ENCODE data around the gene STK39. TPM values are rescaled to one million over a fixed set of nuclear protein-coding genes. Genes with fewer than 3 reads are reported as not detected.

The STK39 gene
- total RNA-seq, 1 donor from 2014 or later: 15.7 TPM

DNA sequence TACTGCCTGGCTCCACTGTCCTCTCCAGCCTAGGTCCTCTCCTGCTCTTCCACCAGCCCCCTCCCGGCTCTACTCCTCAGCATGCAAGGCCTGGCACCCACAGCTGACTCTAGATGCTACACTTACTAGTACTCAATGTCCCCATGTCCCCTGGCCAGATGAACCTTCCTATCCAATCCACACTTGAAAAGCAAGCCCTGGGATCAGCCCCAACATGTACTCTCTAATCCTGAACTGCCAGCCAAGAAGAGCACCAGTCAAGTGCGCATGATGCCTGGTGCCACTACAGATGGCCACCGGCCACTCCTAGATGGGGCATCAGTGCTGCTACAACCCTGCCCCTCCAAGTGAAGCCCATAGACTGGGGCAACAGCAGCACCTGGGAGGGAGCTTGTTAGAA, 168.2 kb downstream of the STK39 start:
- Histone ChIP-seq H3K27me3 (ENCODE audit: control insufficient read depth in 3 of 3, insufficient read depth in 3 of 3, low read length in 3 of 3) (no peaks in the 10 kb centered on the region), H3K4me1 (ENCODE audit: control insufficient read depth in 3 of 3, insufficient read depth in 3 of 3, low read length in 3 of 3) (no peaks in the 10 kb centered on the region), H3K4me3 (ENCODE audit: low read length in 3 of 3) (no peak overlapping the region), H3K9me3 (ENCODE audit: control insufficient read depth in 3 of 3, low read length in 3 of 3) (no peaks in the 10 kb centered on the region), H3K9ac (ENCODE audit: low read depth in 1 of 3, low read length in 3 of 3) (no peak overlapping the region), H3K27ac (ENCODE audit: low read depth, low read length) (no peak overlapping the region), H3K36me3 (ENCODE audit: control insufficient read depth in 3 of 3, insufficient read depth in 3 of 3, low read length in 3 of 3) (no peaks in the 10 kb centered on the region)

DNA sequence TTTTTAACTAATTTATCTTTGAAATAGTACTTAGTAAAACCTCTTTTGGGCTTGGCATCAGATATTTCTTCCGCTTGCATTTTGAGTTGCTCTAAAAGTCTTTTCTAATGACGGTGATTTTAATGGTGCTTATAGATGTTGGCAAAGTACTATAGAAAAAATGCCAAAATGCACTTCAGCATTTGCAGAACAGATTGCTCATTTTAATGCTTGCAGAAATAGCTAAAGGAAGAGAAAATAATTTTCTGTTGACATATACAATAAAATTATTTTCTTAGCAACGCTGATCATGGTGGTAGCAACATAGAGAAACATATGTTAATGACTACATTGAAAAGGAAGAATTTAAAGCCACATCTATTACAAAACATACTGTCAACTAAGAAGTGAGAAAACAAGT, 170.7 kb downstream of the STK39 start:
- no peak overlapping the region for H3K9ac ChIP-seq (ENCODE audit: low read depth in 1 of 3, low read length in 3 of 3)
- no peak overlapping the region for H3K4me3 ChIP-seq (ENCODE audit: low read length in 3 of 3)
- no peaks in the 10 kb centered on the region for H3K27me3 ChIP-seq (ENCODE audit: control insufficient read depth in 3 of 3, insufficient read depth in 3 of 3, low read length in 3 of 3)

DNA sequence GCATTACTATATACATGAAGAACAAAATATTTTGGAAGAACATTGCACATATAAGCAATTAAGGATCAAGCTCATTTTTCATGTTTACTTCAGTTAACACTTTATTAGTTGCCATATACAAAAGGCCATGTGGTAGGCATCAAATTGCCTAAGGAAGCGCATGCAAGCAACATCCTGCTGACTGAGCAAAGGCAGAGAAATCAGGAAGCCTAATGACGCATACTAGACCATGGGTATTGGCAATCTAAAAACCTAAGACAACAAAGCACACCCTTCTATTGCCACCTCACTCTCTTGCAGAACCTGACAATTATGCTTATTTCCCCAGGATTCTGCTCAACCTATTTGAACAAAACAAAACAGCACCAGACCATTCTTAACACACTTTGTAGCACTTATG, 171.9 kb downstream of the STK39 start:
- Histone ChIP-seq H3K9ac (ENCODE audit: low read depth in 1 of 3, low read length in 3 of 3) (no peak overlapping the region), H3K4me1 (ENCODE audit: control insufficient read depth in 3 of 3, insufficient read depth in 3 of 3, low read length in 3 of 3) (no peaks in the 10 kb centered on the region), H3K36me3 (ENCODE audit: control insufficient read depth in 3 of 3, insufficient read depth in 3 of 3, low read length in 3 of 3) (no peaks in the 10 kb centered on the region), H3K9me3 (ENCODE audit: control insufficient read depth in 3 of 3, low read length in 3 of 3) (no peaks in the 10 kb centered on the region), H3K4me3 (ENCODE audit: low read length in 3 of 3) (no peak overlapping the region), H3K27me3 (ENCODE audit: control insufficient read depth in 3 of 3, insufficient read depth in 3 of 3, low read length in 3 of 3) (no peaks in the 10 kb centered on the region), H3K27ac (ENCODE audit: low read depth, low read length) (no peak overlapping the region)

More for the DNA sequence above, 170.7 kb downstream of the STK39 start:
- Histone ChIP-seq H3K36me3 (ENCODE audit: control insufficient read depth in 3 of 3, insufficient read depth in 3 of 3, low read length in 3 of 3) (no peaks in the 10 kb centered on the region), H3K4me1 (ENCODE audit: control insufficient read depth in 3 of 3, insufficient read depth in 3 of 3, low read length in 3 of 3) (no peaks in the 10 kb centered on the region), H3K27ac (ENCODE audit: low read depth, low read length) (no peak overlapping the region), H3K9me3 (ENCODE audit: control insufficient read depth in 3 of 3, low read length in 3 of 3) (no peaks in the 10 kb centered on the region)

DNA sequence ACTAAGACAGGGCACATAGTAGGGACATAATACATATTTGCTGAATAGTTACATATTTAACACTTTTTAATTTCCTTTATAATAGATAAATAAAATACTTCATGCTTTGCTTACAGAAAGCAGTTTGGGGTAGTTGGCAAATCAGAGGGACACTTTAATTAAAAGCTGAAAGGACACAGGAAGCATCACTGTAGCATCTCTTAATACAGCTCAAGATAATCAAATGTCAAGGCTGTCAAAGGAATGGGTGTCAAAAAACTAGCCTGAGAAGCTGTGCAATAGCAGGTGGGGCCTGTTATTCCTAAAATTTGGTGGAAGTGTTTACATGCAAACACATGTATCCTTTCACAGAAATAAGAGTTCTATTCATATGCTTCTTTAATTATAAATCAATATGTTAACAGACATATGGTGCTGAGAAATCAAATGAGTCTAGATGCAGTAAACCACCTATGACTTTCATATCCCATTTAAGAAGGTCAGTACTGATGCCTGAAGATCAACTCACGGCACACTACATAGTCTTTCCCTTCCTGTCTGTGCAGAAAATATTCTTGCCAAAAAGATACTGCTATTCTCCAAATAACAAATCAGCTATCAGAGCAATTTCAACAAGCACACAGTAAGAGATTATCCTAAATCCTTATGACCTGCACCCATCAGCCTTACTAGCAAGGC, 174.6 kb downstream of the STK39 start:
- Histone ChIP-seq H3K27me3 (ENCODE audit: control insufficient read depth in 3 of 3, insufficient read depth in 3 of 3, low read length in 3 of 3) (no peaks in the 10 kb centered on the region), H3K4me3 (ENCODE audit: low read length in 3 of 3) (no peak overlapping the region), H3K9ac (ENCODE audit: low read depth in 1 of 3, low read length in 3 of 3) (no peak overlapping the region), H3K4me1 (ENCODE audit: control insufficient read depth in 3 of 3, insufficient read depth in 3 of 3, low read length in 3 of 3) (no peaks in the 10 kb centered on the region), H3K36me3 (ENCODE audit: control insufficient read depth in 3 of 3, insufficient read depth in 3 of 3, low read length in 3 of 3) (peaks cover 0 to 2% (median 0%) of the 10 kb centered on the region in 3 donors), H3K27ac (ENCODE audit: low read depth, low read length) (no peak overlapping the region), H3K9me3 (ENCODE audit: control insufficient read depth in 3 of 3, low read length in 3 of 3) (no peaks in the 10 kb centered on the region)

DNA sequence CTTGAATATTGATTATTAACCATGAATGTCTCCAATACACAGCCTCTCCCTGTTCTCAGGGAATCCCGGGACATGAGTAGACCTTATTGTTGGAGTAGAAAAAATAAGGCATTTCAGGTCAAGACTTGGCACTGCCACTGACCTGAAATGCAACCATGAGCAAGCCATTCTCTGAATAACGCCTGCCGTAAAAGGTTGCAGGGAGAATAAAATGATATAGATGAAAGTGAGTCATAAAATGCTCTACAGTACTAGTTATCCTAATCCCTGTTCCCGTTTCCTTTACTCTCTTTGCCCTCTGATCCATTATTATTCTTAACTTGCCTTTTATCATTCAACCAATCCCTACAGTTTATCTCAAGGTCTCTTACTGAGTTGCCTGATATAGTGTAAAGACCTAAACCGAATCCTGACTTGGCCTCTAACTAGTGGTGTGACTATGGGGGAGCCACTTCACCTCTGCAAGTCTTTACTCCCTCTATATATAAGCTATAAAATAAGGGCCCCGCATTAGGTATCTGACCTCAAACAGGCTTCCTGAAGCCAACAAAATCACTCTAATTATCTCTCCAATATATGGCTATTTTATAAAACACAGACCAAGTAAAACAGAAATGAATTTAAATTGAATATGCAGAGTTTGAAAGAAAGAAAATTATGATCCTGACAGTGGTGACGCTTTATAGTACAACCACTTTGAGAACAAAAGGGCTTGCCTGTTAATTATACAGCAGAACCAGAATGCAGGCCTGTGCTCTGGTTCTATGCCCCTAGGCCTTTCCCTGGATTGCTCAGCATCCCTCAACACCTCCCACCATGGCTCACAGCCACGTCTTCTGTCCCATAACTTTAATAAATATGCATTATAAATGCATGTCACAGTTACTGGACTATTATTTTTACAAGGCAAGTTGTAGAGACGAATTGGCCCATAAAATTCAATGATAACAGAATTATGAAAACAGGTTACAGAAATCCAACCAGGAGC, 183.1 kb downstream of the STK39 start:
- Histone ChIP-seq H3K27ac (ENCODE audit: low read depth, low read length) (no peak overlapping the region), H3K9me3 (ENCODE audit: control insufficient read depth in 3 of 3, low read length in 3 of 3) (no peaks in the 10 kb centered on the region), H3K4me1 (ENCODE audit: control insufficient read depth in 3 of 3, insufficient read depth in 3 of 3, low read length in 3 of 3) (no peaks in the 10 kb centered on the region), H3K4me3 (ENCODE audit: low read length in 3 of 3) (no peak overlapping the region), H3K9ac (ENCODE audit: low read depth in 1 of 3, low read length in 3 of 3) (no peak overlapping the region), H3K36me3 (ENCODE audit: control insufficient read depth in 3 of 3, insufficient read depth in 3 of 3, low read length in 3 of 3) (peaks cover 0 to 2% (median 0%) of the 10 kb centered on the region in 3 donors), H3K27me3 (ENCODE audit: control insufficient read depth in 3 of 3, insufficient read depth in 3 of 3, low read length in 3 of 3) (no peaks in the 10 kb centered on the region)

DNA sequence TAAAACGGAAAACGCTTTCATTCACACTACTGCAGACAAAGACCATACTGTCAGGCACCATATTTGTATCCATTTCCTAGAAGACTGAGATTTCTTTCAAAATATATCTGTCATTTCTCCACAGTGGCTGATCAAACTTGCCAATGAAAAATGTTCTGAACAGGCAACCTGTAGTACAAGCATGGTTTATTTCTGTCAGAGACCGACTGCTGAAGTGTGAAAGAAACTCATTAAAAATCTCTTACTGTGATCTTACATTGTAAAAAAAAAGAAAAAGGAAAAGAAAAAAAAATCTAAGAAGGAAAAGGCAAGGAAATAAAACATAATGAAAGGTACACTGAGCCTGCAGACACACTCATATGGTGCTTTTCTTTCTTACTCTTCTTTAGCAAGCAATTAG, 184.5 kb downstream of the STK39 start:
- Histone ChIP-seq H3K4me1 (ENCODE audit: control insufficient read depth in 3 of 3, insufficient read depth in 3 of 3, low read length in 3 of 3) (no peaks in the 10 kb centered on the region), H3K27ac (ENCODE audit: low read depth, low read length) (no peak overlapping the region), H3K36me3 (ENCODE audit: control insufficient read depth in 3 of 3, insufficient read depth in 3 of 3, low read length in 3 of 3) (peaks cover 0 to 2% (median under 1%) of the 10 kb centered on the region in 3 donors), H3K4me3 (ENCODE audit: low read length in 3 of 3) (no peak overlapping the region), H3K27me3 (ENCODE audit: control insufficient read depth in 3 of 3, insufficient read depth in 3 of 3, low read length in 3 of 3) (no peaks in the 10 kb centered on the region), H3K9me3 (ENCODE audit: control insufficient read depth in 3 of 3, low read length in 3 of 3) (no peaks in the 10 kb centered on the region), H3K9ac (ENCODE audit: low read depth in 1 of 3, low read length in 3 of 3) (no peak overlapping the region)

DNA sequence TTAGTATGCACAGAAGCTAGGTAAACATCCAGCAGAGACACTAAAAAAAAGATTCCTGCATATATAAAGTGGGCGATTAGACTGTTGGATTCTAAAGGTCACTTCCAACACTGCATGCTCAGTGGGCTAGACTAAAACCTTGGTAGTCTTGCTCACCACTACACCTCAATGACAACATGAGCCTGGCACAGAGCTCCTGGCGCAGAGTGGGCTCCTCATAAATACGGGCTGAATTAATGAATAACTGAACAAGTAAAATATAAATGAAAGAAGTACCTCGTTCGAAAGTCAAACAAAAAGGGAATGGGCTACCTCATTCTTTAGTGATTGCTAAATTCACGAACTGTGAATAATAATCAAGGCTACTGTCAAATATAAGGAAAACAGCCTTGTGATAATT, 185.3 kb downstream of the STK39 start:
- H3K27me3 ChIP-seq (ENCODE audit: control insufficient read depth in 3 of 3, insufficient read depth in 3 of 3, low read length in 3 of 3): no peaks in the 10 kb centered on the region
- no peaks in the 10 kb centered on the region for H3K9me3 ChIP-seq (ENCODE audit: control insufficient read depth in 3 of 3, low read length in 3 of 3)
- H3K4me1 ChIP-seq (ENCODE audit: control insufficient read depth in 3 of 3, insufficient read depth in 3 of 3, low read length in 3 of 3): no peaks in the 10 kb centered on the region
- no peak overlapping the region for H3K9ac ChIP-seq (ENCODE audit: low read depth in 1 of 3, low read length in 3 of 3)
- peaks cover 0 to 2% (median 0%) of the 10 kb centered on the region in 3 donors for H3K36me3 ChIP-seq (ENCODE audit: control insufficient read depth in 3 of 3, insufficient read depth in 3 of 3, low read length in 3 of 3)
- no peak overlapping the region for H3K27ac ChIP-seq (ENCODE audit: low read depth, low read length)
- H3K4me3 ChIP-seq (ENCODE audit: low read length in 3 of 3): no peak overlapping the region

DNA sequence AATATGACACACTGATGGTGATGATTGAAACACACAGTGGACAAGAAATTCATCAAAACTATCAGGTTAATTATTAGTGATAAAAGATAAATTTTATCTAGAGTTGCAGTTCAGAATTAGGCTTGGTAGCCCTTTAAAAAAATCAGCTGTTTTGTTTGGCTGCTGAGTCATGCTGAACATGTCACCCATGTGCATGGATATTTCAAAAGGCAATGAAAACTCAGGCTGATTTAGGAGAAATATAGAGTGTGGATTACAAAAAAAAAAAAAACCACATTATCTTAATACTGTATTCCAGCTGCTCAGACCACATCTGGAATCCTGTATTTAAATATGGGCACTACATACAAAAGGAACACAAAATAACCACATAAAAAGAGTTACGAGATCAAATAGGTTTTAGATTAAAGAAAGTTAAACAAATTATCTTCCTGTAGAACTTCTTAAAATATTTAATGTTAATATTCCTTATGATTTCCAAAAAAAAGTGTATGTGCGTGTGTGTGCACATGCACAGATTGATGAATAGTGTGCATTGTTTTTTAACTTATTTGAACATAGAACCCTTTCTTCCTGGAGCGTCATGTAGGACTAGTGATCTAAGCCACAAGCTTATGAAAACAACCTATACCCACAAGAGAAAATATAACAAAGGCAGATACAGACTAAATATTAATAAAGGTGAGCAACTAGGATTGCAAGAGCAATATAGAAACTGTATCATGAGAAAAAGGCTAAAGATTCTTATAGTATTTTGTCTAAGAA, 186.2 kb downstream of the STK39 start:
- Histone ChIP-seq H3K27ac (ENCODE audit: low read depth, low read length) (no peak overlapping the region), H3K9me3 (ENCODE audit: control insufficient read depth in 3 of 3, low read length in 3 of 3) (no peaks in the 10 kb centered on the region), H3K36me3 (ENCODE audit: control insufficient read depth in 3 of 3, insufficient read depth in 3 of 3, low read length in 3 of 3) (peaks cover 0 to 2% (median 0%) of the 10 kb centered on the region in 3 donors)

DNA sequence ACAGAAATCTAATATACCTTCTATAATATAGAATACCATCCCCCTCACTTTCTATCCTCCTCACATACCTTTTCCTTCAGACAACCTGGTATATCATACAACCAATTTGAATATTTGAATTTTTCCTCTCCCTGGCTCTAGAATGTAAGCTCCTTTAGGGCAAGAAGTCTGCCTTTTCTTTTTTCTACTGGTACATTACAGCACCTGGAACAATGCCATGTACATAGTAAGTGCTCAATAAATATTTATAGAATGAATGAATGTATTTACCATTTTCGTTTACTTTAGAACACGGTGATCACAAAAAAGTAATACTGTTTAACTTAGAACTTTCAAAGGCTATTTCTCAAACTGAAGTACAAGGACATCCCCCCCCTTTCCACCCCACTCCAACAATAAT, 187.6 kb downstream of the STK39 start:
- Histone ChIP-seq H3K9me3 (ENCODE audit: control insufficient read depth in 3 of 3, low read length in 3 of 3) (no peaks in the 10 kb centered on the region), H3K36me3 (ENCODE audit: control insufficient read depth in 3 of 3, insufficient read depth in 3 of 3, low read length in 3 of 3) (peaks cover 0 to 2% (median 0%) of the 10 kb centered on the region in 3 donors), H3K4me3 (ENCODE audit: low read length in 3 of 3) (no peak overlapping the region), H3K27ac (ENCODE audit: low read depth, low read length) (no peak overlapping the region), H3K4me1 (ENCODE audit: control insufficient read depth in 3 of 3, insufficient read depth in 3 of 3, low read length in 3 of 3) (no peaks in the 10 kb centered on the region), H3K9ac (ENCODE audit: low read depth in 1 of 3, low read length in 3 of 3) (no peak overlapping the region), H3K27me3 (ENCODE audit: control insufficient read depth in 3 of 3, insufficient read depth in 3 of 3, low read length in 3 of 3) (no peaks in the 10 kb centered on the region)

More for the DNA sequence above, 186.2 kb downstream of the STK39 start:
- H3K9ac ChIP-seq (ENCODE audit: low read depth in 1 of 3, low read length in 3 of 3): no peak overlapping the region
- no peaks in the 10 kb centered on the region for H3K4me1 ChIP-seq (ENCODE audit: control insufficient read depth in 3 of 3, insufficient read depth in 3 of 3, low read length in 3 of 3)
- no peaks in the 10 kb centered on the region for H3K27me3 ChIP-seq (ENCODE audit: control insufficient read depth in 3 of 3, insufficient read depth in 3 of 3, low read length in 3 of 3)
- H3K4me3 ChIP-seq (ENCODE audit: low read length in 3 of 3): no peak overlapping the region
